Neural cell (in vitro differentiated cells): Measurements from ENCODE around the gene HEATR5B. TPM values are rescaled to one million over a fixed set of nuclear protein-coding genes. Genes with fewer than 3 reads are reported as not detected.

Experiments
- H2AFZ ChIP-seq: fragments of 200-600, 300-800 bp; sonication (generic), shearing (Covaris generic); 2 replicates; pipeline ENCODE4 v1.6.0; 2014; ENCODE audit warnings: low read depth, mild to moderate bottlenecking, antibody characterized with exemption, low read length, moderate library complexity
- H3F3A ChIP-seq: fragments of 200-600 bp; shearing (Covaris generic); 2 replicates; pipeline ENCODE4 v1.6.1; 2016; ENCODE audit warnings: mild to moderate bottlenecking, moderate library complexity, mixed read lengths, antibody characterized with exemption, low read length; ENCODE audit not compliant: insufficient read depth, poor library complexity, severe bottlenecking
- H3K27ac ChIP-seq: fragments of 200-600, 300-800 bp; sonication (generic), shearing (Covaris generic); 2 replicates; pipeline ENCODE4 v1.5.1; 2014; ENCODE audit warnings: mild to moderate bottlenecking, low read length, moderate library complexity
- H3K27me3 ChIP-seq: fragments of 300-800, 200-600 bp; sonication (generic), shearing (Covaris generic); 2 replicates; pipeline ENCODE4 v1.6.0; 2014; ENCODE audit warnings: mild to moderate bottlenecking, low read depth, low read length, moderate library complexity; ENCODE audit not compliant: insufficient read depth
- H3K36me3 ChIP-seq: fragments of 300-800, 200-600 bp; sonication (generic), shearing (Covaris generic); 2 replicates; pipeline ENCODE4 v1.5.1; 2014; ENCODE audit warnings: mild to moderate bottlenecking, antibody characterized with exemption, low read length, moderate library complexity; ENCODE audit not compliant: insufficient read depth
- H3K4me2 ChIP-seq: fragments of 300-800, 200-600 bp; sonication (generic), shearing (Covaris generic); 2 replicates; pipeline ENCODE4 v1.6.0; 2014; ENCODE audit warnings: mild to moderate bottlenecking, low read length
- H3K4me3 ChIP-seq: fragments of 300-800, 200-600 bp; sonication (generic), shearing (Covaris generic); 2 replicates; pipeline ENCODE4 v1.5.1; 2014; ENCODE audit warnings: mild to moderate bottlenecking, low read length, moderate library complexity
- H3K79me2 ChIP-seq: fragments of 200-600 bp; shearing (Covaris generic); replicated peaks from 2 replicates; pipeline ENCODE4 v1.6.0; 2014; ENCODE audit warnings: mild to moderate bottlenecking, low read length, moderate library complexity; ENCODE audit not compliant: insufficient read depth
- H3K9ac ChIP-seq: fragments of 300-800, 200-600 bp; sonication (generic), shearing (Covaris generic); 2 replicates; pipeline ENCODE4 v1.6.1; 2016; ENCODE audit warnings: mild to moderate bottlenecking, low read length, mixed read lengths
- H3K9me2 ChIP-seq: fragments of 200-600 bp; shearing (Covaris generic); 2 replicates; pipeline ENCODE4 v1.6.1; 2016; ENCODE audit warnings: mild to moderate bottlenecking, low read length, mixed read lengths; ENCODE audit not compliant: insufficient read depth
- H3K9me3 ChIP-seq: fragments of 200-600, 300-800 bp; sonication (generic), shearing (Covaris generic); 2 replicates; pipeline ENCODE4 v1.6.1; 2016; ENCODE audit warnings: mild to moderate bottlenecking, mixed run types, low read length, moderate library complexity, mixed read lengths
- H4K20me1 ChIP-seq: fragments of 200-600 bp; shearing (Covaris generic); 2 replicates; pipeline ENCODE4 v1.6.1; 2016; ENCODE audit warnings: mild to moderate bottlenecking, mixed run types; ENCODE audit not compliant: insufficient read depth
- EP300 ChIP-seq: fragments of 450-650 bp; conservative IDR thresholded peaks from 2 replicates; pipeline ENCODE4 v1.6.1; 2014; ENCODE audit warnings: antibody characterized with exemption, mild to moderate bottlenecking, moderate library complexity; ENCODE audit not compliant: poor library complexity, severe bottlenecking
- EZH2 ChIP-seq: fragments of 200-600, 300-800 bp; shearing (Covaris generic), sonication (generic); IDR thresholded peaks from 2 replicates; pipeline ENCODE4 v1.6.1; 2014; ENCODE audit warnings: antibody characterized with exemption, low read length, borderline replicate concordance, mild to moderate bottlenecking; ENCODE audit not compliant: insufficient read depth, poor library complexity, severe bottlenecking
- MXI1 ChIP-seq: fragments of 450-650 bp; conservative IDR thresholded peaks from 2 replicates; pipeline ENCODE4 v1.6.1; 2014; ENCODE audit warnings: antibody characterized with exemption, mild to moderate bottlenecking; ENCODE audit not compliant: poor library complexity, severe bottlenecking
- POLR2AphosphoS5 ChIP-seq: IDR thresholded peaks from 2 replicates; pipeline ENCODE4 v1.6.1; 2012
- RAD21 ChIP-seq: fragments of 450-650 bp; conservative IDR thresholded peaks from 2 replicates; pipeline ENCODE4 v1.6.1; 2014; ENCODE audit warnings: antibody characterized with exemption, mild to moderate bottlenecking, moderate library complexity
- SMC3 ChIP-seq: fragments of 450-650 bp; conservative IDR thresholded peaks from 2 replicates; pipeline ENCODE4 v1.6.1; 2014; ENCODE audit warnings: antibody characterized with exemption, mild to moderate bottlenecking, moderate library complexity; ENCODE audit not compliant: poor library complexity
- TAF1 ChIP-seq: IDR thresholded peaks from 2 replicates; pipeline ENCODE4 v1.6.1; 2012; ENCODE audit warnings: low read depth
- polyA plus RNA-seq: library from polyadenylated mRNA; depleted of rRNA; stranded (reverse); fragments of >200 nt; gene quantifications from 2 replicates; pipeline ENCODE4 v1.2.3, GENCODE V29; 2014
- TF ChIP-seq, protein P1 (sequence below): fragments of 450-650 bp; IDR thresholded peaks from 2 replicates; pipeline ENCODE4 v1.5.1; 2014; ENCODE audit warnings: antibody characterized with exemption, mild to moderate bottlenecking, moderate library complexity; ENCODE audit not compliant: poor library complexity, severe bottlenecking
- TF ChIP-seq, protein P2 (sequence below): IDR thresholded peaks from 2 replicates; pipeline ENCODE4 v1.6.1; 2012; ENCODE audit warnings: borderline replicate concordance

HEATR5B gene
- polyA plus RNA-seq, 1 donor from 2014 or later: 46.0 TPM

DNA sequence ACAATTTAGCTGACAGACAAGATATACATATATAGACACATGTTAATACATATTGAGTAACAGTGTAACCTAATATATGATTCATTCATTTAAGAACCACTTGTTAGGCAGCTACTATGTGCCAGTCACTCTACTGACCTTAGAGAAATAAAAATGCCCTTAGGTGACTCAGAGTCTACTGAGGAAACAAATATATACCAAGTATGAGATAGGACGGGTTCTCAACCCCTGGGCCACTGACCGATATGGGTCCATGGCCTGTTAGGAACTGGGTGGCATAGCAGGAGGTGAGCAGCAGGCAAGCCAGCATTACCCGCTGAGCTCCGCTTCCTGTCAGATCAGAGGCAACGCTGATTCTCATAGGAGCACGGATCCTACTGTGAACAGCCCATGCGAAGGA lies 132.6 kb downstream of the HEATR5B start:
- Histone ChIP-seq H3F3A (no peaks in the 10 kb centered on the region), H4K20me1 (no peaks in the 10 kb centered on the region), H3K4me3 (no peak overlapping the region), H3K9me2 (no peaks in the 10 kb centered on the region), H3K27ac (no peak overlapping the region), H3K79me2 (no peaks in the 10 kb centered on the region), H3K36me3 (no peaks in the 10 kb centered on the region), H3K9ac (no peak overlapping the region), H3K4me2 (no peak overlapping the region), H2AFZ (no peak overlapping the region), H3K27me3 (no peaks in the 10 kb centered on the region), H3K9me3 (no peaks in the 10 kb centered on the region)
- TF ChIP-seq TAF1: no peak
- no peak for TF ChIP-seq RAD21
- TF ChIP-seq, protein P1, sequence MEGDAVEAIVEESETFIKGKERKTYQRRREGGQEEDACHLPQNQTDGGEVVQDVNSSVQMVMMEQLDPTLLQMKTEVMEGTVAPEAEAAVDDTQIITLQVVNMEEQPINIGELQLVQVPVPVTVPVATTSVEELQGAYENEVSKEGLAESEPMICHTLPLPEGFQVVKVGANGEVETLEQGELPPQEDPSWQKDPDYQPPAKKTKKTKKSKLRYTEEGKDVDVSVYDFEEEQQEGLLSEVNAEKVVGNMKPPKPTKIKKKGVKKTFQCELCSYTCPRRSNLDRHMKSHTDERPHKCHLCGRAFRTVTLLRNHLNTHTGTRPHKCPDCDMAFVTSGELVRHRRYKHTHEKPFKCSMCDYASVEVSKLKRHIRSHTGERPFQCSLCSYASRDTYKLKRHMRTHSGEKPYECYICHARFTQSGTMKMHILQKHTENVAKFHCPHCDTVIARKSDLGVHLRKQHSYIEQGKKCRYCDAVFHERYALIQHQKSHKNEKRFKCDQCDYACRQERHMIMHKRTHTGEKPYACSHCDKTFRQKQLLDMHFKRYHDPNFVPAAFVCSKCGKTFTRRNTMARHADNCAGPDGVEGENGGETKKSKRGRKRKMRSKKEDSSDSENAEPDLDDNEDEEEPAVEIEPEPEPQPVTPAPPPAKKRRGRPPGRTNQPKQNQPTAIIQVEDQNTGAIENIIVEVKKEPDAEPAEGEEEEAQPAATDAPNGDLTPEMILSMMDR: no peak
- no peak for TF ChIP-seq SMC3
- no peak for TF ChIP-seq EZH2
- TF ChIP-seq, protein P2, sequence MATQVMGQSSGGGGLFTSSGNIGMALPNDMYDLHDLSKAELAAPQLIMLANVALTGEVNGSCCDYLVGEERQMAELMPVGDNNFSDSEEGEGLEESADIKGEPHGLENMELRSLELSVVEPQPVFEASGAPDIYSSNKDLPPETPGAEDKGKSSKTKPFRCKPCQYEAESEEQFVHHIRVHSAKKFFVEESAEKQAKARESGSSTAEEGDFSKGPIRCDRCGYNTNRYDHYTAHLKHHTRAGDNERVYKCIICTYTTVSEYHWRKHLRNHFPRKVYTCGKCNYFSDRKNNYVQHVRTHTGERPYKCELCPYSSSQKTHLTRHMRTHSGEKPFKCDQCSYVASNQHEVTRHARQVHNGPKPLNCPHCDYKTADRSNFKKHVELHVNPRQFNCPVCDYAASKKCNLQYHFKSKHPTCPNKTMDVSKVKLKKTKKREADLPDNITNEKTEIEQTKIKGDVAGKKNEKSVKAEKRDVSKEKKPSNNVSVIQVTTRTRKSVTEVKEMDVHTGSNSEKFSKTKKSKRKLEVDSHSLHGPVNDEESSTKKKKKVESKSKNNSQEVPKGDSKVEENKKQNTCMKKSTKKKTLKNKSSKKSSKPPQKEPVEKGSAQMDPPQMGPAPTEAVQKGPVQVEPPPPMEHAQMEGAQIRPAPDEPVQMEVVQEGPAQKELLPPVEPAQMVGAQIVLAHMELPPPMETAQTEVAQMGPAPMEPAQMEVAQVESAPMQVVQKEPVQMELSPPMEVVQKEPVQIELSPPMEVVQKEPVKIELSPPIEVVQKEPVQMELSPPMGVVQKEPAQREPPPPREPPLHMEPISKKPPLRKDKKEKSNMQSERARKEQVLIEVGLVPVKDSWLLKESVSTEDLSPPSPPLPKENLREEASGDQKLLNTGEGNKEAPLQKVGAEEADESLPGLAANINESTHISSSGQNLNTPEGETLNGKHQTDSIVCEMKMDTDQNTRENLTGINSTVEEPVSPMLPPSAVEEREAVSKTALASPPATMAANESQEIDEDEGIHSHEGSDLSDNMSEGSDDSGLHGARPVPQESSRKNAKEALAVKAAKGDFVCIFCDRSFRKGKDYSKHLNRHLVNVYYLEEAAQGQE: no peak
- TF ChIP-seq MXI1: no peak
- no peak for TF ChIP-seq EP300
- no peak for TF ChIP-seq POLR2AphosphoS5

GRCh38 chr2:36951027-36951518 lies 133.1 kb downstream of the HEATR5B start:
- TF ChIP-seq EP300 (no peak), EZH2 (no peak)
- TF ChIP-seq, protein P1: no peak
- TF ChIP-seq, protein P2: no peak
- no peak overlapping the region for H3K9ac ChIP-seq
- no peaks in the 10 kb centered on the region for H3K9me2 ChIP-seq
- no peak overlapping the region for H3K4me3 ChIP-seq
- H3K4me2 ChIP-seq: no peak overlapping the region
- H2AFZ ChIP-seq: no peak overlapping the region
- H4K20me1 ChIP-seq: no peaks in the 10 kb centered on the region
- no peaks in the 10 kb centered on the region for H3K27me3 ChIP-seq
- no peaks in the 10 kb centered on the region for H3K9me3 ChIP-seq
- no peak overlapping the region for H3K27ac ChIP-seq
- H3K36me3 ChIP-seq: no peaks in the 10 kb centered on the region
- H3F3A ChIP-seq: no peaks in the 10 kb centered on the region
- H3K79me2 ChIP-seq: no peaks in the 10 kb centered on the region
